DOHH2 (cell line): ENCODE measurements around the gene TSNAX.

ENCODE experiments used
- H3F3A ChIP-seq: fragments of 200-600 bp; sonication (generic), shearing (Covaris generic); 2 replicates; pipeline ENCODE4 v1.6.0; 2016; ENCODE audit warnings: antibody characterized with exemption, mild to moderate bottlenecking; ENCODE audit not compliant: control insufficient read depth, insufficient read depth
- H3K27ac ChIP-seq: fragments of 200-600 bp; sonication (generic); 2 replicates; pipeline ENCODE4 v1.5.1; 2014; ENCODE audit warnings: low read depth, mild to moderate bottlenecking, low read length, moderate library complexity
- H3K27me3 ChIP-seq: fragments of 200-600 bp; sonication (generic); 2 replicates; pipeline ENCODE4 v1.6.1; 2014; ENCODE audit warnings: mild to moderate bottlenecking, low read length, mixed read lengths; ENCODE audit not compliant: control insufficient read depth
- H3K36me3 ChIP-seq: fragments of 200-600 bp; sonication (generic); 2 replicates; pipeline ENCODE4 v1.6.1; 2014; ENCODE audit warnings: mild to moderate bottlenecking, low read length, moderate library complexity, mixed read lengths; ENCODE audit not compliant: control insufficient read depth
- H3K4me1 ChIP-seq: fragments of 200-600 bp; sonication (generic); 2 replicates; pipeline ENCODE4 v1.6.1; 2014; ENCODE audit warnings: mild to moderate bottlenecking, low read length, mixed read lengths; ENCODE audit not compliant: control insufficient read depth
- H3K4me2 ChIP-seq: fragments of 200-600 bp; sonication (generic); 2 replicates; pipeline ENCODE4 v1.6.0; 2014; ENCODE audit warnings: mild to moderate bottlenecking, low read length, moderate library complexity
- H3K4me3 ChIP-seq: fragments of 200-600 bp; sonication (generic); 2 replicates; pipeline ENCODE4 v1.5.1; 2014; ENCODE audit warnings: mild to moderate bottlenecking, low read length, mixed read lengths
- H3K79me2 ChIP-seq: fragments of 200-600 bp; sonication (generic); 2 replicates; pipeline ENCODE4 v1.6.1; 2014; ENCODE audit warnings: mild to moderate bottlenecking, low read length, mixed read lengths; ENCODE audit not compliant: control insufficient read depth
- H3K9me2 ChIP-seq: fragments of 200-600 bp; sonication (generic); replicated peaks from 2 replicates; pipeline ENCODE4 v1.6.1; 2014; ENCODE audit warnings: mild to moderate bottlenecking, low read length, mixed read lengths; ENCODE audit not compliant: control insufficient read depth
- H3K9me3 ChIP-seq: fragments of 200-600 bp; sonication (generic); 2 replicates; pipeline ENCODE4 v1.6.1; 2014; ENCODE audit warnings: antibody characterized with exemption, low read length, mixed read lengths; ENCODE audit not compliant: control insufficient read depth, insufficient read depth
- H4K20me1 ChIP-seq: fragments of 200-600 bp; sonication (generic); 2 replicates; pipeline ENCODE4 v1.6.0; 2014; ENCODE audit warnings: low read depth, mild to moderate bottlenecking, antibody characterized with exemption, low read length, moderate library complexity; ENCODE audit not compliant: control insufficient read depth, insufficient read depth
- EZH2phosphoT487 ChIP-seq: fragments of 200-600 bp; sonication (generic); IDR thresholded peaks from 2 replicates; pipeline ENCODE4 v1.6.1; 2017; ENCODE audit warnings: borderline replicate concordance, mild to moderate bottlenecking, antibody characterized with exemption, low read length, moderate library complexity, mixed read lengths
- TF ChIP-seq, protein P1 (sequence below): fragments of 200-600 bp; sonication (generic); IDR thresholded peaks from one replicate; pipeline ENCODE4 v1.5.1; 2014; ENCODE audit warnings: antibody characterized with exemption, mild to moderate bottlenecking, low read depth, low read length; ENCODE audit not compliant: poor library complexity, severe bottlenecking

TSNAX gene

DNA sequence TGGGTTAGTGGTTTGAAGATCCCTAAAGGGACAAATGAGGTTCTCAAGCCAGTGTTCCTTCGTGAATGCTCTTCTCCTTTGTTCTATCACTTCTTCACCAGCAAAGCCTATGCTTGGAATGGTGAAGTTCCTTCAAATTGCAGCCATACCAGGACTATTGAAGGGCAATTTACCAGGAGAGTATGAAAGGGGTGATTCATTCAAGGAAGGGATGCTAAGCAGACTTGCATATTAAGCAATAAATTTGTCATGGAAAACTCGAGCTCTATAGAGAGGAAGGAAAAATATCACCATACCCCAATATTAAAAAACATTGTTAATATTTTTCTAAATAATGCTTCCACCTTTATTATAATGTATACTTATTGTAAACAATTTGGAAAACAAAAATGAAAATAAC, 9.3 kb upstream of the TSNAX start:
- Histone ChIP-seq H4K20me1 (no peaks in the 10 kb centered on the region), H3K4me3 (no peak overlapping the region), H3F3A (no peaks in the 10 kb centered on the region), H3K4me2 (no peak overlapping the region), H3K79me2 (no peaks in the 10 kb centered on the region), H3K4me1 (peaks cover 13% of the 10 kb centered on the region), H3K9me3 (no peaks in the 10 kb centered on the region), H3K36me3 (no peaks in the 10 kb centered on the region), H3K27ac (no peak overlapping the region), H3K27me3 (peaks cover 9% of the 10 kb centered on the region; the same call in 1 of the 2 replicates), H3K9me2 (no peaks in the 10 kb centered on the region)
- no peak for TF ChIP-seq EZH2phosphoT487
- TF ChIP-seq, protein P1, sequence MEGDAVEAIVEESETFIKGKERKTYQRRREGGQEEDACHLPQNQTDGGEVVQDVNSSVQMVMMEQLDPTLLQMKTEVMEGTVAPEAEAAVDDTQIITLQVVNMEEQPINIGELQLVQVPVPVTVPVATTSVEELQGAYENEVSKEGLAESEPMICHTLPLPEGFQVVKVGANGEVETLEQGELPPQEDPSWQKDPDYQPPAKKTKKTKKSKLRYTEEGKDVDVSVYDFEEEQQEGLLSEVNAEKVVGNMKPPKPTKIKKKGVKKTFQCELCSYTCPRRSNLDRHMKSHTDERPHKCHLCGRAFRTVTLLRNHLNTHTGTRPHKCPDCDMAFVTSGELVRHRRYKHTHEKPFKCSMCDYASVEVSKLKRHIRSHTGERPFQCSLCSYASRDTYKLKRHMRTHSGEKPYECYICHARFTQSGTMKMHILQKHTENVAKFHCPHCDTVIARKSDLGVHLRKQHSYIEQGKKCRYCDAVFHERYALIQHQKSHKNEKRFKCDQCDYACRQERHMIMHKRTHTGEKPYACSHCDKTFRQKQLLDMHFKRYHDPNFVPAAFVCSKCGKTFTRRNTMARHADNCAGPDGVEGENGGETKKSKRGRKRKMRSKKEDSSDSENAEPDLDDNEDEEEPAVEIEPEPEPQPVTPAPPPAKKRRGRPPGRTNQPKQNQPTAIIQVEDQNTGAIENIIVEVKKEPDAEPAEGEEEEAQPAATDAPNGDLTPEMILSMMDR: no peak

DNA sequence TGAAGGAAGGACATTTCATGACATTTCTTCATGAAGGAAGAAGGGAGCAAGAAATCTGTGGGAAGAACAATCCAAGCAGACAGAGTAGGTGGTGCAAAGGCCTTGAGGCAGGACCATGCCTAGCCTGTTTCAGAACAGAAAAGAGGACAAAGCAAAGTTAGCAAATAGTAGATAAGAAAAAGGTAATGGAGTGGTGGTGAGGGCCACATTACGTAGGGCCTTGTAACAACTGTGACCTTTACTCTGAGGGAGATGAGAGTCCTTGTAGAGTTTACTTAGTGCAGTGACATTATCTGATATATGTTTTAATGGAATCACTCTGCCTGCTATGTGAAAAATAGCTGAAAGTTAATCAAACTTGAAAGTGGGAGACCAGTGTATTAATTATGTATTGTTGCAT, 6.4 kb upstream of the TSNAX start:
- Histone ChIP-seq H3K79me2 (no peaks in the 10 kb centered on the region), H3K36me3 (no peaks in the 10 kb centered on the region), H4K20me1 (no peaks in the 10 kb centered on the region), H3K4me1 (peaks cover 8% of the 10 kb centered on the region), H3K27me3 (0 out of 2 replicates have a peak, but pooled peaks cover 3% of the 10 kb centered on the region), H3K27ac (no peak overlapping the region), H3K9me2 (no peaks in the 10 kb centered on the region), H3K9me3 (no peaks in the 10 kb centered on the region), H3K4me2 (no peak overlapping the region), H3K4me3 (no peak overlapping the region), H3F3A (no peaks in the 10 kb centered on the region)
- no peak for TF ChIP-seq EZH2phosphoT487
- TF ChIP-seq, protein P1: no peak

DNA sequence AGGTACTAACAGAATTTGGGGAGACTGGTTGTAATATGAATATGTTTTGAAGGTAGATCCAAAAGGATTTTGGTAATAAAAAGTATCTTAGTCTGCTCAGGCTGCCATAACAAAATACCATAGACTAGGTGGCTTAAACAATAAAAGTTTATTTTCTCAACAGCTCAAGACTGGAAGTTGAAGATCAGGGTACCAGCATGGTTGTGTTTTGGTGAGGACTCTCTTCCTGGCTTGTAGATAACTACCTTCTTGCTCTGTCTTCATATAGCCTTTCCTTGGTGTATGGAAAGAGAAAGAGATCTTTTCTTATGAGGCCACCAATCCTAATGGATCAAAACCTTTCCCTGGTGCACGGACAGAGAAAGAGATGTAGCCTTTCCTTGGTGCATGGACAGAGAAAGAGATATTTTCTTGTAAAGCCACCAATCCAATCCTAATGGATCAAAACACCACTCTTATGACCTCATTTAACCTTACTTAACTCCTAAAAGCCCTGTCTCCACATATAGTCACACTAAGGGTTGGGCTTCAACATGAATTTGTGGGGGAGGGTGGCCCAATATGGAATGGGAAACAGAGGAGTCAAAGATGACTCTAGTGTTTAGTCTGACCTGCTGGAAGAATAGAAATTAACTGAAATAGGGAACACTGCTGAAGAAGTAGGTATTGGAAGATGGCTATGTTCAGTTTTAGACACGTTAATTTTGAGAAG, 5.4 kb upstream of the TSNAX start:
- Histone ChIP-seq H3F3A (no peaks in the 10 kb centered on the region), H3K4me2 (no peak overlapping the region), H3K9me3 (no peaks in the 10 kb centered on the region), H3K27me3 (no peaks in the 10 kb centered on the region), H3K4me1 (peaks cover 19% of the 10 kb centered on the region), H3K4me3 (no peak overlapping the region), H3K79me2 (0 out of 2 replicates have a peak, but pooled peaks cover 2% of the 10 kb centered on the region), H3K27ac (no peak overlapping the region), H3K9me2 (no peaks in the 10 kb centered on the region), H4K20me1 (no peaks in the 10 kb centered on the region), H3K36me3 (no peaks in the 10 kb centered on the region)
- TF ChIP-seq, protein P1: no peak
- TF ChIP-seq EZH2phosphoT487: no peak
